Muscle of back (tissue), 11 donors: ENCODE data around the gene AKAP13. TPM values are rescaled to one million over a fixed set of nuclear protein-coding genes. Genes with fewer than 3 reads are reported as not detected.
"Not testable (repeated sequence)": the region's sequence is repeated elsewhere in the genome, so short reads cannot be mapped to it uniquely, and the experiment has no call there.

Experiments
- DNase-seq, 3 donors: peaks; one replicate each; pipeline versions ENCODE4 v3.0.0 to v3.0.0-alpha.2; 2013
- polyA plus RNA-seq, 10 donors: library from polyadenylated mRNA; unstranded; fragments of 120-200 nt; gene quantifications; one replicate each; pipeline ENCODE4 v1.2.1, GENCODE V29; 2013; ENCODE audit not compliant: insufficient read length in 10 of 10

The AKAP13 gene
- polyA plus RNA-seq, 10 donors: 58.9 to 89.6 (median 65.7) TPM

DNA sequence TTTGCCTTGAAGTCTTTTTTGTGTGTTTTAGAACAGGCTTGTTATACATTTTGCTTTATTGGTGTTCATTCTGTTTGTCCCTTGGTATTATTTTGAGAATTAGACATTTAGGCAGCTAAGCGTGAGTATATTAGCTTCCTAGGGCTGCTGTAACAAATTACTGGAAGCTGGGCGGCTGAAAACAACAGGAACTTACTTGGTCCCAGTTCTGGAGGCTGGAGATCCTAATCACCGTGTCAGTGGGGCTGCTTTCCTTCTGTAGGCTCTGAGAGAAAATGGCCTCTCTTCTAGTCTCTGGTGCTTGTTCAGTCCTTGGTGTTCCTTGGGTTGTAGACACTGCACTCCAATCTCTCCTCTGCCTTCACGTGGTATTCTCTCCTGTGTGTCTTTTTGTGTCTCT lies 272.1 kb downstream of the AKAP13 start:
- DNase-seq: no peak

DNA sequence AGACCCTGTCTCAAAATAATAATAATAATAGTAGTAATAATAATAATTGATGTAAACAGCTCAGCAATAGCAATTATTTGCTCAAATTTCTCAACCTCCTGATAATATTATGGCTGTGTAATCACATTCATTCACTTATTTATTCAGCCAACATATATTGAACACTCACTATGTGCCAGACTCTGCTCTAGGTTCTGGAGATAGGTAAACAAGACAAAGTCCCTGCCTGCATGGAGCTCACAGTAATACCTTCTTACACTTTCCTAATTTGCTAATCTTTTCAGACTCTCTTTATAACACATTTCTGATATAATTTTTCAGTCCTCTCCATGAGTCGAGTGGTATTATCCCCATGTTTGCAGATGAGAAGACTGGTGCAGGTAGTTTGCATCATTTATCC lies 276.7 kb downstream of the AKAP13 start:
- no peak for DNase-seq

DNA sequence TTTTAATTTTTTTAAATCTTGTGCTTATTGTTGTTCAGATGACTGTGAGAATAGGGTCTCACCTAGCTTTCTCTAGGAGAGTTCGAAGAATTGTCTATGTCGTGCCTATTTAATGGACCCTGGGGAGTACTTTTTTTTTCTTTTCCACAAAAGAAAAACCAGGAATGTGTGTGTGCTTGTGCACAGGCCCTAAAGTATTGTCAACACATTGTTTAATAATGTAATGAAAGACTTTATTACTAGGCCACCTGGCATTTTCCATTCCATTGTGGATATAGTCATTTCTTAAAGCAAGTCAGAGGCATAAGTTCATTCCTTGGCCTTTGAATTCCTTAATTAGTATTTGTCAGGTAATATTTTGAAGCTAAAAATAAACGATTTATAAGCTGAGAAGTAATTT lies 278.4 kb downstream of the AKAP13 start:
- no peak for DNase-seq

DNA sequence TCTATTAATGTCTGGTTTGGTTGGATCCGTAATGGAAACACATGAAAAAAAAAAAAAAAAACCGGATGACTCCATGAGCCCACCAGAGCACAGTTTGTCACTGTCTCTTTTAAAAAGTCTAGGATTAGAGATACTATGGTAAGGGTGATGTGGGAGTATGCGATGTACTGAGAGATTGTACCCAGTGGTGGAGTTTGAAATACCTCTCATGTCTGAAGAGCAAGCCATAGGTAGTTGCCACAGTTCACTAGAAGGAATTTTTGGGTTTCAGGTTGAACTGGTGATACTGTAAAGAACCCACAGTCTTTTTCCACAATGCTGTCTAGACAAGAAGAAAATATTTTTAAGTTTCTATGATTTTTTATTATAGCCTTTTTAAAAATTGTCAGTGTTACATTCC lies 281.5 kb downstream of the AKAP13 start:
- DNase-seq: no peak

DNA sequence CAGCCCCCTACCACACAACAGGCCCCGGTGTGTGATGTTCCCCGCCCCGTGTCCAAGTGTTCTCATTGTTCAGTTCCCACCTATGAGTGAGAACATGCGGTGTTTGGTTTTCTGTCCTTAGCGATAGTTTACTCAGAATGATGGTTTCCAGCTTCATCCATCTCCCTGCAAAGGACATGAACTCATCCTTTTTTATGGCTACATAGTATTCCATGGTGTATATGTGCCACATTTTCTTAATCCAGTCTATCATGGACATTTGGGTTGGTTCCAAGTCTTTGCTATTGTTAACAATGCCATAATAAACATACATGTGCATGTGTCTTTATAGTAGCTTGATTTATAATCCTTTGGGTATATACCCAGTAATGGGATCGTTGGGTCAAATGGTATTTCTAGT lies 285.3 kb downstream of the AKAP13 start:
- DNase-seq: not testable (repeated sequence)

DNA sequence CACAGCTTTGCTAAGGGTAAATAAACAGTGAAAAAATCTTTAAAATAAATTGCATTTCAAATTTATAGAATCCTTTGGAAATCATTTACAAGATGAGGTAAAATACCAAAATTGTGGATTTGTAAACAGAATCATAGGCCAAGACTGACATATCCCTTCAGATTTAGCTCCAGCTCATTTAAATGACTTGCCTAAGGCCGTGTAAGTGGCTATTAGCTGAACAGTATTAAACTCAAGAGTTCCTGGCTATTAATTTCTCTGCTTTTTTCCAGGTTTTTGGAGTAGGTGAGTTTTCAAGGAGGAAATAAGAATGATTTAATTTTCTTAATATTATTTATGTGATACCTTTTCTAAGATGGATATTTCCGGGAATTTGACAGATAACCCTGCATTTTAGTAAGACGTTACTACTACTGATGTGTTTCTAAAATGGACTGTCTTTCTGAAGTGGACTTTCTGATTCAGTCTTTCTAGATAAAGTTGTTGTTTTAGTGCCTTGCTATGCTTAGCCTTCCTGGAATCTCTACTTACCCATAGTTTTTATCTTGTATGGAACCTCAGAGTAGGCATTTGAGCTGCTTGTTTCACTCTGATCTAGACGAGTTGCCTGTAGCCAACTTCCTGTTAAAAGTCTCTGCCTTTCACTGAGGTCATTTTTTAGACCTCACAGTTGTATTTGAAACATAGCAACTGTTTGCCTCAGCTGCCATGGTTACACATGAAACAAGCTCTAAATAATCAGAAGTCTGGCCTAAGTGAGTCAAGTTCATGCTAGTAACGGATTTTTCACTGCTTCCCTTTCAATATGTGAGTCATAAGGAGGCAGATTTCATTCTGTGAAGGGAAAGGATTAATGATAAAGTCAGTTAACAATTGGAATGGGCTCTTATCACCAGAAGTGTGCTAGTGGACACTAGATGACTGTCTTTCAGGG lies 287.4 kb downstream of the AKAP13 start:
- peak; percentile 90 to 96 (median 95) for DNase-seq

DNA sequence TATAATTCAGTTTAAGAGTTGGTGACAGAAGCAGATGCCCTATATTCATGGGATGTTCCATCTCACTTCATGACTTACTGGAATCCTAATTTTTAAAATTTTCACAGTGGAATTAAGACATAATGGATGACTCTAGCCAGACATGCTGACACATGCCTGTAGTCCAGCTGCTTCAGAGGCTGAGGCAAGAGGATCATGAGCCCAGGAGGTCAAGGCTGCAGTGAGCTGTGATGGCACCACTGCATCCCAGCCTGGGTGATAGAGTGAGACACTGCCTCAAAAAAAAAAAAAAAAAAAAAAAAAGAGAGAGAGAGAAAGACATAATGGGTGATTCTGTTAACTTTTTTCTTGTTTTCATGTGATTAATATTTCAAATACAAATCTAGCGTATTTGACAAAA lies 290.8 kb downstream of the AKAP13 start:
- DNase-seq: no peak

DNA sequence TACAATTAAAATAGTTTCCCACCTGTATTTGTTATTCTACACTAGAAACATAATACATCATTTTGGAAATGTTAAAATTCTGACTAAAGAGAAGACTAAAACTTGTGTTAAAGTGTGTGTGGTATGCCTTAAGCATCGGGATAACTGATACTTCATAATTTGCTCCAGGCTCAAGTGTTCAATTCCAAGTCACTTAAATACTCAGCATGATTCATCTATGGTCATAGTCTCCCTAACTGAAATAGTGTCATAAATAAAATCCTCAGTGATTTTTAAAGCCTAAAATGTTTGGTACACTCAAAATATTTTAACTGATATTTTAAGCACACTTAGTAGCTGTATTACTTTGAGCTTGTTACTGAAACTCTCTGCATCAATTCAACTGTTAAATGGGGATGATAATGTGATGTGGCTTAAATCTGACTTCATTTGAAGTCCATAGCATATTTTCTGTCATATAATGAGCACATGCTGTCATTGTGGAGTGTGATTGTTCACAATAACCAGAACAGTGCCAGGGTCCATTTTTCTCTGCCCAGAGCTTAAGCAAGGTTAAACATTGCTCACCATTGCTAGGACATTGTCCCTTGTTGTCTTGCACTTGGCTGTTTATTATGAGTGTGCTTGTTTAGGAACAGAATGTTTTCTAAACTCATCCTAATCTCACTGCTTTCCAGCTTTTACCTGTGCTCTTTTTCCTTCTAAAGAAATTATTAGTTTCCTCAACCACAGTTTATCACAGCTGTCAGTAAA lies 292.1 kb downstream of the AKAP13 start:
- peak in 1 of 3 donors; percentile 39 for DNase-seq

DNA sequence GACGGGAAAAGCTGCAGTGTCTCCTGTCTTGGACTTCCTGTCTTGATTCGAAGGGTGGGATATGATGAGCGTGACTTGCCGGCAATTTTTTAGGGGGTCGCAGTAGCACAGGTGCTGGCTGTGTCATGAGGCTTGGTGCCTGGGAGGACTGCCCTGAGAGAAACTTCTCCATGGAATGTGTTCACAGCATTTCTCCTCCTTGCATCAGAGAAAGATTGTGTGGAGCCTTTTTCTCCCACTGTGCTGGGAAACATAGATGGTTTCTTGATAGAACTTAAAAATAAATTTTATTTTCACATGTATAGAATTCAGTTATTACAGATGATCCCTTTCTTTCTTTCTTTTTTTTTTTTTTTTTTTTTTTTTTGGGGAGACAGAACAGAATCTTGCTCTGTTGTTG lies 292.9 kb downstream of the AKAP13 start:
- no peak for DNase-seq

DNA sequence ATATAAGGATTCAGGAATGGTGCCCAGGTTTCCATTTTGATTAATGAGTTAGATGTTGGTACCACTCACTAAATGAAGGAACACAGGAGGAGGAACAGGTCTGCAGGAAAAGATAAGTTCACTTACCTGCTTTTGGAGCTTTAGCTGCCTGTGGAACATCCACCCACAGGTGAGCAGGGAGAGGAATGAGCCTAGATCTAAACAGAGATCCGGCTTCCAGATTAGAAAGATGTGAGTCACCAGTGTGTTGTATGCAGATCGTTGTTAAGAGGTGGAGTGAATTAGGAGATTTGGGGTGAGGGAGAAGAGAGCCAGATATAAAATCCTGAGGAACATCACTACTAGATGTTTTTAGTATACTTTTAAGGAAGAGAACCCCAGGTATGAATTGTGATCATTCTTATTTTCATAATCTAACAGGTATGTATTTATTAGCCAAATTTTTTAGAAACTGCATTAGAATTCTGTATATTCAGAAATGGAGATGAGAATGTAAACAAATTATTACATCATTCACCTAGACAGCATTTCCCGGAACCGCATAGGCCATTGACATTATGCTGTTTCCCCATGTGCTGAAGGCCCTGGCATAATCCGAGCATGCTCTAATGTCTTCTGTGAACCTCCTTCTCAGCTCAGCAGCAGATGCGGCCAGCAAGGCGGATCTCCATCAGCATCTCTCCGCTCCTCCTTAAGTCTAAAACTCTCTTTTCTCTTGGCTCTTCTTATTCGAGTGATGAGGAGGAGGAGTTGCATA lies 296.1 kb downstream of the AKAP13 start:
- DNase-seq: no peak

DNA sequence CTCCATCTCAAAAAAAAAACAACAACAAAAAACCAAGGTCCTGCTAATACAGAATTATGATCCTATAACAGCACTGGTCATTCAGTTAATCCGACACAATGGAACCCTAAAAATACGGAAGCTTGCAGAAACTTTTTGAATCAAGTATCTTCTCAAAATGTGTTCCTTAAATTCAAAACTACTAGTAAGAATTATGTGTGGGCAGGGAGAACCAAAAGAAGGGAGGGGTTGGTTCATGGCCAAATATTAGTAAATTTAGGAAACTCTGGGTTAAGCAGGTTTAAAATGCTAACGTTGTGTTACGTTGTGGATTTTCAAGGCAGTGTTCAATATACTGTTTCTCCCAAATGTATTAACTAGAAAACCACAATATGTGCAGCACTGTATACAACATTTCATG lies 298.8 kb downstream of the AKAP13 start:
- no peak for DNase-seq

DNA sequence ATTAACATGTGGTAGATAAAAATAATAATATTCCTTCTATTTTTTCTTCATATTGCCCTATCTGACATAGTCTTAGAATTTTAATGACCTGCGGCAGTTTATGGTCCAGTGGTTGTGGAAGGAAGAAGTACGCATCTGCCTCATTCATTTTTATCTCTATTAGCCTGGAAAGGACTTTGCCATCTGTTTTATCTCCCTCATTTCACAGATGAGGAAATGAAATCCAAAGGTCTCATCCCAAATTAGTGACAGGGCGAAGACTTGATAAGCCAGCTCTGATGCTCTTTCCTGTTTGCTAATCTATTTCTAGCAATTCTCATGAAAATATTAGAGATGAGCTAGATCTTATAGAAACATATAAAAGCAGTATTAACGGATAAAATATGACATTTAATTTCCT lies 301.0 kb downstream of the AKAP13 start:
- no peak for DNase-seq

DNA sequence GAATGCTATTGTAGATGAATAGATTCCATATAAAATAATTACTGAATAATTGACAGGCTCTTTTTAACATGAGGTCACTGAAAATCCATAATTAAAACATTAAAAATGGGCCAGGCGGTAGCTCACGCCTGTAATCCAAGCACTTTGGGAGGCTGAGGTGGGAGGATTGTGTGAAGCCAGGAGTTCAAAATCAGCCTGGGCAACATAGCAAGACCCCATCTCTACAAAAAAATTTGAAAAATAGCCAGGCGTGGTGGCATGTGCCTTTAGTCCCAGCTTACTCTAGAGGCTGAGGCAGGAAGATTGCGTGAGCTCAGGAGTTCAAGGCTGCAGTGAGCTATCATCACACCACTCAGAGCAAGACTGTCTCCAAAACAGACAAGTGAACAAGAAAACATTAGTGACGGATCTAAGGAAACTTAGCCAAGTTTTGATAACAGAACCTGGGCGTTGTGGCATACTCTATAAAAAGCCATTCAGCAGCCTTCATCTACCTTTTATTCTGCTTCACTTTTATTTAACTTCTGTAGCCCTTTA lies 303.8 kb downstream of the AKAP13 start:
- no peak for DNase-seq

DNA sequence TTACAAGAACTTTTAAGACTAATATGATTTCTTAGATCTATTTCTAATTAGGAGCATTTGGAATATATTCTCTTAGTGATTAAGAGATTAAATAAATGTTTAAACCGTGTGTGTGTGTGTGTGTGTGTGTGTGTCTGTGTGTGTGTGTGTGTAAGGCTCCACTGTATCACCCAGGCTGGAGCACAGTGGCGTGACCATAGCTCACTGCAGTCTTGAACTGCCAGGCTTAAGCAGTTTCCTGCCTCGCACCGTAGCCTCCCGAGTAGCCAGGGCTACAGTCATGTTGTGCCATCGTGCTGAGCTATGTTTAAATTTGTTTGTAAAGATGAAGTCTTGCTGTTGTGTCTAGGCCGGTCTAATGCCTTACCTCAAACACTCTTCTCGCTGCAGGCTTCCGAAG lies 305.0 kb downstream of the AKAP13 start:
- DNase-seq: no peak

DNA sequence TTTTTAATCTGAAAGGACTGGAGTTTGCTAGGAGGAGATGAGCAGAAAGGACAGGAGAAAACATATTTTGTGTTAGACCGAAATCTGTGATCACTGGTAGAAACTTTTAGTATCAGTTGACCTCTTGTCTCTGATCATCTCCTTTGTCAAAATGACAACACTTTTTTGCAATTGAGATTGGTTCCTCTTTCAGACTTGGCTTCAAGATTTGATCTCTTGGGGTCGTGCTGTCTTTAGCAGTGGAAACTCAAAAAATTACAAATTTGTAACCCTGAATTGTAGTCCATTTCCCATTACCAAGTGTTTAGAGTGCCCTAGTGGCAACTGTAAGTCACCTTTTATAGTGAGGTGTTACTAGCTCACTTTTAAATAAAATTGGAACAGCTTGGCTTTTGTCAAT lies 306.9 kb downstream of the AKAP13 start:
- no peak for DNase-seq

DNA sequence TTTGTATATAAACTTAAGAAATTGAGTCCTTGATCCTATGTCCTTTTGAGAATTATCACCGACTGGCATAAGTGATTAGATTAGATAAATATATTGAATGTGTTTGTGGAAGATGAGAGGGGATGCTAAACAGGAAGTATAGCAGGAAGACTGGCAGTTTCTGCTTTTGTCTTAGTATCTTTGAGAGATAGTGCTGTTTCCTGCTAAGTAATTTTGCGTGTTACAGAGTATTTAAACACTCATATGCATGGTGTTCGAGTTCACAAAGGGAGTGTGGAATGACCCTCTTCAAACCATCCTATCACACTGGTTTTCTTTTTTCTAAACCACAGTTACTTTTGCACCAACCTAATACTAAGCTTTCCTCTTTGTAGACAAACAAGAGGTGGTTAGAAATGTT lies 308.3 kb downstream of the AKAP13 start:
- DNase-seq: no peak

DNA sequence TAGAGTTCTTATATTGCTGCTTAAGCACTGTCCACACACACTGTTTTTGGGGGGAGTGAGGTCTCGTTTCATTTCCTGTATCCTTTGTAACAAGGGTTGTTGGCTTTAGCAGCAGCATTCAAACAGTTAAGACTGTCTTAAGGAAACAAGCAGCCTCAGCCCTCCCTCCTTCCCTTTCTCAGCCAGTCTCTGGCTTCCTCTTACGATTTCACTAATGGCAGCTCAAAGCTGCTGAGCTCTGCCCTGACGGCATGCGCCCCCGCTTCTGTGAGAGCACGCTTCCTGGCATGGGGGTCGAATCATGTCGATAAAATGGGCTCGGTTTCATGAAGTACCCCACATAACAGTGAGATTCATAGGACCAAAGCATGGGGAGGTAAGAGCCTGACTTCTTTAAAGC lies 309.3 kb downstream of the AKAP13 start:
- peak; percentile 47 to 91 (median 71) for DNase-seq

DNA sequence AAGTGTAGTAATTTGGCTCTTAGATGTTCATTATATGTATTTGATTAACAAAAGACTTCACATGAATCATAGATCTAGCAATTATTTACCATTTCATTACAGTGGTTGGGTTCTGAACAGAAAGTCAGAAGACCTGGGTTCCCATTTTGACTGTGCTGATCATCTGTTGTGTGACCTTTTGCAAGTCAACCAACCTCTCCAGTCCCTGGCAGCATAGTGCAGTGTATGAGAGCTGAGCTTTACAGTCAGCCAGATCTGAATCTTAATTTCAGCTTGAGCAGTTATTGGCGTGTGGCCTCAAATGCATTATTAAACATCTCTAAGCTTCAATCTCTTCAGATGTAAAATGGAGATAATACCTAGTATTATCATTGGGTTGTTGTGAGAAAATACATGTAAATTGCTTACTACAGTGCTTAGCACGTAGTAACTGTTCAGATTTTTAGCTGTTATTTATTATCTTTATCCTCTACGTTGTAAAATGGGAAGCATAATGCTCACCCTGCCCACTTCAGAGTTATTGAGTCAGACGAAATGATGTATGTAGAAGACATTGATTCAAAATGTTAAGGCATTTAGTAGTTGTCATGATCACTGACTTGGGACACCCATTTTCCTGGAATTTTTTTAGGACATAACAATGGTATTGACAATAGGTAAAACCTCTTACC lies 310.3 kb downstream of the AKAP13 start:
- no peak for DNase-seq

DNA sequence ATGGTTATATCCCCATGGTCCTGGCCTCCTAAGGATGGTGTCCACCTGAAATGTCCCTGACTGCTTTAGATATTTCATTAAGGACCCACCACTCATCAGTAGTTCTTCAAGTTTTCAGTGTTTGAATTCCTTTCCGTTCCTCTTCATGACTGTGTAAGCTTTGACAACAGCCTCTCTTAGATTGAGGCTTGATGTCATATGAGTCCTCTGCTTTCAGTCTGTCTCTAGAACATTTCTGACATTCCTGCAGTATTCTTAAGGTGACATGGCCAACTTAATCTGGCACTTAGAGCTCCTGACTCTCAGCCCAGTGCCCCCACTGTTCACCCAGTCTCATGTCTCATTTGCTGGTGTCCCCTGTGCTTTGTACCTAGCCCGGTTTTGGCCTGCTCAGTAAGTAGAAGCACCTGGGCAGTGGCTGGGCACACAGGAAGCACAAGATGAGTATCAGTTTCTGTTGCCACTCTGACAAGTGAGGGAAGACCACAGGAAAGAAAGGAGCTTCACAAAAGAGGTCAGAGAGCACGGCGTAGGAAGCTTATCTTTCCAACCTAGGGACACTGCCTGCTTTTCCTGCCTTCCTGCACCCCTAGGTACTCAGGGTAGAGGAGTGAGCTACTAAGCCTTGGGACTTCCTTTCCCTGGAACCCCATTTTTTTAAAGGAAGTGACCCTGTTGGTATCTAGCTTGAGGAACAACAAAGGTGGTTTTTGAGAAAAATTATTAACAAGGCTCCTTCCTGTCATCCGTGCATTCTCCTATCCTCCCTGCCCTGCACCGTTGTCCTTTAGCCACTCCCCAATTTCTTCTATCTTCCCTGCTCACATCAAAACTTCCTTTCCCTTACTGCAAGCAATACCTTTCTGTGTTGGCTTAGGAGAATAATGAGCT lies 311.2 kb downstream of the AKAP13 start:
- no peak for DNase-seq

DNA sequence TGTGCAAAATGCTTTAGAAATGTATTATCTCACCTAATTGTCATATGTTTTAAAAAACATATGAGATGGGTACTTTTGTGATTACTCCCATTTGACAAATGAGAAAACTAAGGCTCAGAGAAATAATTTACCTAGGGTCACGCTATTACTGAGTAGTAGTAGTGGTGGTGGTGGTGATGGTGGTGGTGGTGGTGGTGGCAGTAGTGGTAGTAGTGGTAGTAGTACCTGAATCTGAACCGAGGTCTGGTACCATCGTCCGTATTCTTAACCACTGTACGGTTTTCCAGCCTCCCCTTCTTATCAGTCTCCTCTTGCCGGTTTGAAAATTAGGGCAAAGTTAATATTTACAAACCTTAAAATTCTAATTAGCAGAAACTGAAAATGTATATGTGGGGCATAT lies 311.9 kb downstream of the AKAP13 start:
- DNase-seq: no peak
